ENCODE results near the gene SNRPA. TPM values are rescaled to one million over a fixed set of nuclear protein-coding genes. Genes with fewer than 3 reads are reported as not detected.

The SNRPA gene
- total and polyA plus RNA-seq, 4 donors, result 44.5 to 77.4 (median 58.6) TPM

GRCh38 chr19:40733149-40733548, 17.9 kb upstream of the SNRPA start:
- H3K36me3 ChIP-seq (ENCODE audit: control insufficient read depth in 4 of 4, insufficient read depth in 4 of 4, low read length in 4 of 4), result peaks cover 37 to 67% (median 56%) of the 10 kb centered on the region in 4 donors
- ATAC-seq (ENCODE audit: insufficient read depth, low FRiP score), result no peak

GRCh38 chr19:40735013-40735771, 15.8 kb upstream of the SNRPA start:
- H3K27ac ChIP-seq (ENCODE audit: low read depth in 1 of 2, low read length in 1 of 2), result peak overlapping the region in 1 of 2 donors; percentile 71
- H3K27me3 ChIP-seq (ENCODE audit: control insufficient read depth in 3 of 3, insufficient read depth in 3 of 3, low read length in 2 of 3), result no peaks in the 10 kb centered on the region
- no peak for TF ChIP-seq CTCF (IDR thresholded peaks at IDR 0.05; ENCODE audit: control extremely low read depth, extremely low read depth)
- H3K4me1 ChIP-seq (ENCODE audit: control insufficient read depth in 5 of 5, insufficient read depth in 5 of 5, low read length in 5 of 5), result peaks cover 0 to 2% (median 0%) of the 10 kb centered on the region in 5 donors
- no peaks in the 10 kb centered on the region for H3K9me3 ChIP-seq (ENCODE audit: control insufficient read depth in 4 of 4, insufficient read depth in 3 of 4, low read length in 3 of 4)
- H3K36me3 ChIP-seq (ENCODE audit: control insufficient read depth in 4 of 4, insufficient read depth in 4 of 4, low read length in 4 of 4), result peaks cover 48 to 75% (median 50%) of the 10 kb centered on the region in 4 donors
- DNase-seq (no peak), ATAC-seq (ENCODE audit: insufficient read depth, low FRiP score) (no peak)
- no peak overlapping the region for H3K4me3 ChIP-seq
- no peak overlapping the region for H3K9ac ChIP-seq (ENCODE audit: insufficient read depth in 1 of 2, low read length in 2 of 2)
- WGBS, 2 donors, result 83 to 97% methylated on average over 11 of the region's 11 CpGs

More at GRCh38 chr19:40733149-40733548, 17.9 kb upstream of the SNRPA start:
- Histone ChIP-seq H3K9ac (ENCODE audit: insufficient read depth in 1 of 2, low read length in 2 of 2) (no peak overlapping the region), H3K4me1 (ENCODE audit: control insufficient read depth in 5 of 5, insufficient read depth in 5 of 5, low read length in 5 of 5) (no peaks in the 10 kb centered on the region), H3K27ac (ENCODE audit: low read depth in 1 of 2, low read length in 1 of 2) (no peak overlapping the region), H3K9me3 (ENCODE audit: control insufficient read depth in 4 of 4, insufficient read depth in 3 of 4, low read length in 3 of 4) (peaks cover 0 to 2% (median 0%) of the 10 kb centered on the region in 4 donors), H3K27me3 (ENCODE audit: control insufficient read depth in 3 of 3, insufficient read depth in 3 of 3, low read length in 2 of 3) (no peaks in the 10 kb centered on the region), H3K4me3 (no peak overlapping the region)
- TF ChIP-seq CTCF (IDR thresholded peaks at IDR 0.05; ENCODE audit: control extremely low read depth, extremely low read depth), result no peak
- 77 to 94% methylated on average over 13 of the region's 13 CpGs for WGBS, 2 donors
- no peak for DNase-seq

GRCh38 chr19:40736661-40737060, 14.3 kb upstream of the SNRPA start:
- peak overlapping the region in 1 of 2 donors; percentile 0 for H3K27ac ChIP-seq (ENCODE audit: low read depth in 1 of 2, low read length in 1 of 2)
- no peak overlapping the region for H3K4me3 ChIP-seq
- DNase-seq (no peak), ATAC-seq (ENCODE audit: insufficient read depth, low FRiP score) (no peak)
- H3K9me3 ChIP-seq (ENCODE audit: control insufficient read depth in 4 of 4, insufficient read depth in 3 of 4, low read length in 3 of 4), result no peaks in the 10 kb centered on the region
- WGBS, 2 donors, result 83 to 99% methylated on average over 7 to 9 of the region's 9 CpGs
- TF ChIP-seq CTCF (IDR thresholded peaks at IDR 0.05; ENCODE audit: control extremely low read depth, extremely low read depth), result no peak
- no peak overlapping the region for H3K9ac ChIP-seq (ENCODE audit: insufficient read depth in 1 of 2, low read length in 2 of 2)
- no peaks in the 10 kb centered on the region for H3K27me3 ChIP-seq (ENCODE audit: control insufficient read depth in 3 of 3, insufficient read depth in 3 of 3, low read length in 2 of 3)
- peaks cover 36 to 70% (median 40%) of the 10 kb centered on the region in 4 donors for H3K36me3 ChIP-seq (ENCODE audit: control insufficient read depth in 4 of 4, insufficient read depth in 4 of 4, low read length in 4 of 4)
- peaks cover 0 to 2% (median 0%) of the 10 kb centered on the region in 5 donors for H3K4me1 ChIP-seq (ENCODE audit: control insufficient read depth in 5 of 5, insufficient read depth in 5 of 5, low read length in 5 of 5)
